WERI-Rb-1 (cell line): Measurements from ENCODE around the gene TCFL5.

Source experiments
- DNase-seq: peaks from one replicate; pipeline ENCODE4 v3.0.0-alpha.2; 2020
- H3K27ac ChIP-seq: fragments of 250-450 bp; sonication (Bioruptor Pico); 2 replicates; pipeline ENCODE4 v1.5.1; 2020; ENCODE audit warnings: mild to moderate bottlenecking, moderate library complexity
- H3K27me3 ChIP-seq: fragments of 250-450 bp; sonication (Bioruptor Pico); 2 replicates; pipeline ENCODE4 v1.5.1; 2021; ENCODE audit warnings: mild to moderate bottlenecking, low read depth, moderate library complexity; ENCODE audit not compliant: insufficient read depth, severe bottlenecking
- H3K36me3 ChIP-seq: fragments of 250-450 bp; sonication (Bioruptor Pico); 2 replicates; pipeline ENCODE4 v1.5.1; 2020; ENCODE audit warnings: mild to moderate bottlenecking, moderate library complexity
- H3K4me3 ChIP-seq: 2 replicates; pipeline ENCODE4 v1.5.1; 2011; ENCODE audit warnings: low read depth, mild to moderate bottlenecking, control low read depth, low read length
- H3K9me3 ChIP-seq: fragments of 250-450 bp; sonication (Bioruptor Pico); 2 replicates; pipeline ENCODE4 v1.5.1; 2021; ENCODE audit warnings: mild to moderate bottlenecking, moderate library complexity; ENCODE audit not compliant: severe bottlenecking
- CTCF ChIP-seq: IDR thresholded peaks from 2 replicates; pipeline ENCODE4 v1.5.1; 2011; ENCODE audit warnings: low read depth, mild to moderate bottlenecking, control low read depth, inconsistent platforms, low read length

Gene TCFL5

DNA sequence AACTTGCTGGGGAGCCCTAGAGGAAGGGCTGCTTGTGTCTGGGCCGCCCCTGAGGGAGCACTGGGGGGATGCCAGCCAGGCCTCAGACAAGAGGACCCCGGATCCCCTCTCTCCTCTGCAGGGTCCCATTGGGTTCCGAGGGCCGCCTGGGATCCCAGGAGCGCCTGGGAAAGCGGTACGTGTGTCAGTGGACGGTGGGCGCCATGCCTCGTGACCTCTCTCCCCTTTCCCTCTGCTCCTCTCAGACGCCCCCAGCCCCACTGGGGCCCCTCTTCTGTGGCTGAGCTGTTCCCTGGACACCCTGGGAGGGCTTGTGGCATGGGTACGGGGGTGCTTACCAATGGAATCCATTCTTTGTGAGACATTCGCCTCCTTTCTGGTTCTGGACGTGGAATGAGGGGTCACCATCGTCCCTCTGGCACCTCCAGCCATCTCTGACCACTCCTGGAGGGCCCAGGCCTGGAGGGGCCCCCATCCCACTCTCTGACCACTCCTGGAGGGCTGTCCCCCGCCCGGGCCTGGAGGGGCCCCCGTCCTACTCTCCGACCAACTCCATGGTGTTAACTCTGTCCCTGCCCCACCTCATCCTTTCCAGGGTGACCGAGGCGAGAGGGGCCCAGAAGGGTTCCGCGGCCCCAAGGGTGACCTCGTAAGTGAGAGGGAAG, 34.8 kb downstream of the TCFL5 start:
- Histone ChIP-seq H3K27me3 (no peaks in the 10 kb centered on the region), H3K9me3 (no peaks in the 10 kb centered on the region), H3K27ac (no peak overlapping the region; the same call in 1 of the 2 replicates), H3K4me3 (no peak overlapping the region), H3K36me3 (no peaks in the 10 kb centered on the region)
- no peak for DNase-seq
- no peak for TF ChIP-seq CTCF

DNA sequence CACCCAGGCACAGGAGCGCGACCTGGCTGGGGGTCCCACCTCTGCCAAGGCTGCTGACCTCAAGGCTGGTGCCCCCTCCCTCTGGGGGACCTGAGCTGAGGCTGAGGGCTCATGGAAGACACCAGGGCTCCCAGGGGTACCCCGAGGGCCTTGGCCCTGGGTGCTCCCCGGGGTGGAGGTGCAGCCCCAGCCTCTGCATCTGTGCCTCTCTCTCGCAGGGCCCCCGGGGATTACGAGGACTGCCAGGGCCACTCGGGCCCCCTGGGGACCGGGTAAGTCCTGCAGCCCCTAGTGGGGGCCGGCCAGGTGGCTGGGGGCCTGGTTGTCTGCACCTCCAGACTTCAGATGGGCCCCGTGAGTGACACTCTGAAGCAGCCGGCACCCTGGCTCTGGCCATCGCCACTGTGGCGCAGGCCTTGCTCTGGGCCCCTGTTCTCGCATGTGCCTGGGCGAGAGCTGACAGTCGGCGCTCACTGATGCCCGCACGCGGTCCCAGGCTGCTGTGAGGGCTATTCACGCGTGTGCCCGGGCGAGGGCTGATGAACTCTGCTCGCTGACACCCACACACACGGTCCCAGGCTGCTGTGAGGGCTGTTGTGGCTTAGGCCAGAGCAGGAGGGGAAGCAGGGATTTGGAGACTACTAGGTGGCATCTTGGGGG, 35.5 kb downstream of the TCFL5 start:
- DNase-seq: no peak
- Histone ChIP-seq H3K4me3 (no peak overlapping the region), H3K9me3 (no peaks in the 10 kb centered on the region), H3K36me3 (no peaks in the 10 kb centered on the region), H3K27ac (peak overlapping the region; percentile 42), H3K27me3 (no peaks in the 10 kb centered on the region)
- no peak for TF ChIP-seq CTCF

DNA sequence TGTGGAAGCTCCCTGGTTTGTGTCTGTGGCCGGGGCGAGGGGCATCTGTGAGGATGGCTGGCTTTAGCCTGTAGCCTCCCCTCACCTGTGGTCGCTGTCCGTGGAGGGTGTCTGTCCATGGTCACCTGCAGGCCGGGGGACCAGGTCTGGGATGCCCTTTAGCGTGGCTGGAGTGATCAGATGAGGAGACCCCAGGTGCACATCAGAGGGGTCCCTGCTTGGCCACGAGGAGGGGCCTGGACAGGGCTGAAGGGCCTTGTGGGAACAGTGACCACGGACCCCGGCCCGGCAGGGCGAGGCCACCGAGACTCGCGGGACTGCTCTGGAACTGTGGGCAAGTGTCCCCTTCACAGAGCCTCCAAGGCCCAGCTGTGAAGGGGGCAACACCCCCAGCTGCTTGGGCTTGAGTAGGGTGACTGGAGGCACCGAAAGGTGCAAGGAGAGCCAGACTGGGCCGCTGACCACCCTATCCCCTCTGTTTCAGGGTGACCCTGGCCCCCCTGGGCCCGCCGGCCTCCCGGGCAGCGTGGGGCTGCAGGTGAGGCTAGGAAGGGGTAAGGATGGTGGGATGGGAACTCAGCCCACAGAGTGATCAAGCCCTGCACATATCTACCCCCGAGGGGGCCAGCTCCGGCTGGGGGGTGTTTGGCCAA, 36.2 kb downstream of the TCFL5 start:
- Histone ChIP-seq H3K9me3 (no peaks in the 10 kb centered on the region), H3K36me3 (no peaks in the 10 kb centered on the region), H3K4me3 (no peak overlapping the region), H3K27me3 (no peaks in the 10 kb centered on the region), H3K27ac (peak overlapping the region; percentile 36; the same call in 1 of the 2 replicates)
- TF ChIP-seq CTCF: no peak
- DNase-seq: no peak

DNA sequence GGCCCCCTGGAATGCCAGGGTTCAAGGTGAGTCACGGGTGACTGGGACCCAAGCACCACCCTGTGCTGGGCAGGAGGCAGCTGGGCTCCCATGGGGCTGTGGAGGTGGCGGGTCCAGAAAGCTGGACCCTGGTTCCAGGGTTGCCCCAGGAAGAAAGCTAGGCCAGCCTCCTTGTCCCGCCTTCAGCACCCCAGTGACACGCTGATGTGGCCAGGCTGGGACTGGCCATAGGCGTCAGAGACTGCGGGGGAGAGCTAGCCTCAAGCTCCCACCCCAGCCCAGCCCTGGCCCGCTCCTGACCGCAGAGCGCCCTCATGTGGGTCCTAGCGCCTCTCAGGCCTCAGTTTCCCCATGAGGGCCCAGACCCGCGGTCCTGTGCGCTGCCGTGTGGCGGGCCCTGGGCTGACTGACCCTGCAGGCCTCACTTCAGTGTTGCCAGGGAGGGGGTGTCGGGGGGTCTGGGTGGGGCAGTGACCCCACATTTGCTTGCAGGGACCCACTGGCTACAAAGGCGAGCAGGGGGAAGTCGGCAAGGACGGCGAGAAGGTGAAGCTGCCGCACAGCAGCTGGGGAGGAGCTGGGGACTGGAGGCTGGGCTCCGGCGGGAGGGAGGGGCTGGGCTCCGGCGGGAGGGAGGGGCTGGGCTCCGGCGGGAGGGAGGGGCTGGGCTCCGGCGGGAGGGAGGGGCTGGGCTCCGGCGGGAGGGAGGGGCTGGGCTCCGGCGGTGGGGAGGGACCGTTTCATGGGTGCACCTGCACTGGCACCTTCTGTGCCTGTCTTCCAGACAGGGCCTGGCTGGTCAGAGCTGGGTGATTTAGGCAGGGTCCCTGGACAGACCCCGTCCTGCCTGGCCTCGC, 36.9 kb downstream of the TCFL5 start:
- no peaks in the 10 kb centered on the region for H3K9me3 ChIP-seq
- H3K27me3 ChIP-seq: no peaks in the 10 kb centered on the region
- TF ChIP-seq CTCF: no peak
- no peaks in the 10 kb centered on the region for H3K36me3 ChIP-seq
- no peak overlapping the region for H3K4me3 ChIP-seq
- H3K27ac ChIP-seq: peak overlapping the region; percentile 67
- DNase-seq: peak; percentile 83

- Histone ChIP-seq H3K4me3 (no peak overlapping the region), H3K27ac (0 out of 2 replicates have a peak overlapping the region, but pooled peaks have one; percentile 3), H3K36me3 (no peaks in the 10 kb centered on the region), H3K9me3 (no peaks in the 10 kb centered on the region), H3K27me3 (no peaks in the 10 kb centered on the region)
- DNase-seq: no peak
- TF ChIP-seq CTCF: no peak
Measured at GRCh38 chr20:62823688-62824475, 37.7 kb downstream of the TCFL5 start.
